NCI-H510A treated with DMSO at 0.1 percent for 48 hours (cell line): ENCODE measurements around the gene UGT1A4.

Experiments
- DNase-seq: peaks from one replicate; lab custom pipeline; 2025; lab: John Stamatoyannopoulos, UW

The UGT1A4 gene

DNA sequence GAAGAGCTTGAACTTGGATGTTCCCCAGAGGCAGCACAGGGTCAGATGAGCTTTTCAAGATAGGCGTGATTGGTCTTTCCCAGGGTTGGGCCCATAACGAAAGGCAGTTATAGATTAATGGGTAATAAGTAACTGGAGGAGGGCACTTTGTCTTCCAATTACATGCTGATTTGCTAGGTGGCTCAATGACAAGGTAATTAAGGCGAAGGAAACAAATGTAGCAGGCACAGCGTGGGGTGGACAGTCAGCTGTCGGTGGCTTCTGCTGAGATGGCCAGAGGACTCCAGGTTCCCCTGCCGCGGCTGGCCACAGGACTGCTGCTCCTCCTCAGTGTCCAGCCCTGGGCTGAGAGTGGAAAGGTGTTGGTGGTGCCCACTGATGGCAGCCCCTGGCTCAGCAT lies at the start of gene UGT1A4:
Gene UGT1A4 (plus strand): TSS at position 185 of the 400 bp plus-strand sequence. CDS start 85 bp downstream, at position 270.
- no peak for DNase-seq

DNA sequence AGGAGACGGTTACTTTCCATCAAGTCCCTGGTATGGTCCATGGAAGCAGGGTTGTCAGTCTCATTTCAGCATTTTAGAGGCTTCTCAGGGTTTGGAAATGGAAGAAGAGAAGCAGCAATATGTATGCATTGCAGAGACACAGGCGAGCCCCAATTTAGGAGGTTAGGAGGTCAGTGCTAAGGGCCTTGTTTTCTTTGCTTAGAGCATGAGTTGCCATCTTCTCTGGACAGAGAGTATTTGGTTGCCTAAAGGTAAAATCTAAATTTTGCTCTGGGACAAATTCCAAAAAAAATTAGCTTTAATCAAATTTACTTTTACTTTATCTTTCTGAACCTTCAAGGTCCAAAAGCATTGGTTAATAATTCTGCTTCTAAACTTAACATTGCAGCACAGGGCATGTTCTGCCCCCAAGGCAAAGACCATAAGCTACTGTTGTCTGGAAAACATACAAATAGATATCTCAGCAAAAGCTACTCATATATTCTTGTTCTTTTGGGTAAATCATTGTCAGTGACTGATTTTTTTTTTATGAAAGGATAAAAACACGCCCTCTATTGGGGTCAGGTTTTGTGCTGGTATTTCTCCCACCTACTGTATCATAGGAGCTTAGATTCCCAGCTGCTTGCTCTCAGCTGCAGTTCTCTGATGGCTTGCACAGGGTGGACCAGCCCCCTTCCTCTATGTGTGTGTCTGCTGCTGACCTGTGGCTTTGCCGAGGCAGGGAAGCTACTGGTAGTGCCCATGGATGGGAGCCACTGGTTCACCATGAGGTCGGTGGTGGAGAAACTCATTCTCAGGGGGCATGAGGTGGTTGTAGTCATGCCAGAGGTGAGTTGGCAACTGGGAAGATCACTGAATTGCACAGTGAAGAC lies 47.0 kb upstream of the UGT1A4 start, which contains the start of gene UGT1A9:
Gene UGT1A9 (plus strand): TSS at position 609 of the 872 bp plus-strand sequence. CDS start 37 bp downstream, at position 646.
- no peak for DNase-seq

DNA sequence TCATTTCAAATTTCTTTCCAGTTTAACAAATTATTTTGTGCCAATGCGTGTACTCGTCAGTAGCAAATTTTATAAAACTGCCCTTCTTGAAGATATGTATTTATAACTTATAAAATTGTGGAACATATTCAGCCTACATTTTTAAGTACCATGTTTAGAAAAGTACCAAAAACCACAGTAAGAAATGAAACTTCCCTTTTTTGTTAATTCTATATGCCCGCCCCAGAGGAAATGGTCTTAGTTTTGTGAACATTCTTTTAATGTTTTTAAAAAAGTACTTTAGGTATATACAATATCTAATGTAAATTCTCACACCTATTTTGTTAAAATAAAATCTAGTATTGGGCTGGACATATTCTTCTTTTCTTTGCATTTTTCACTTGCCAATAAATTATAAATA lies 45.6 kb upstream of the UGT1A4 start:
- DNase-seq, result no peak

DNA sequence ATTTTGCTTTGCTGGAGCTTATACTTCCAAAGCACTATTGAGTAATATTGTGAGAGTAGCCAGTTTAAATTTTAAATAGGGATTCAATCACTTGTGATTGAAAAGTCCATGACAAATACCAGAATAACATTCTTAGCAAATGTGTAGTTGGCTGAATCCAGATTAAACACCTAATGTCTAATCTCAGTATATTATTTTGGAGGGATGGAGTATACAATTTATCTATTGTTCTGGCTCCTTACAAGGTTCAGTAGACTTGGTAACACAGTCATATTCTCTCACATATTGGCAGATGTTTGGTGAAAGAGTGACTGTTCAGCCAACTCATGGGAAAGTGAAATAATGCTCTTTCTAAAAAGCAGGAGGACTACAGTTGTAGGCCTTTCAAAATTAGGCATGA lies 44.6 kb upstream of the UGT1A4 start:
- DNase-seq, result no peak

DNA sequence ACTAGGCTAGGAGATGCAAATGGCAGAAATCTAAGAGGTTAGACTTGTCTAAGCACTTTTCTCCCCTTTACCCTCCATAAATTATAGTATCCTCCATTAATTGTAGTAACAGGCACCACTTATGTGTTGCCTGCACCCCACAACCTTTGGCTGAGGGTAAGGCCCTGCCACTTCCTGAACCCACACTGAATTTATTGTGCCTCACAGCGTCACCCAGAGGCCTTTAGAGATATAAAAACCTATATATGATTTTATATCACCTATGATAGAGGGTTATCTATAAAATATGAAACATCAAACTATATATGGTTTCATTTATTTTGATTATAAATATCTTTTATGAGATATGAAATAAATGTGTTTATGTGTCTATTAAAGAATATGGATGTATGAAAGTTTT lies 44.2 kb upstream of the UGT1A4 start:
- no peak for DNase-seq

DNA sequence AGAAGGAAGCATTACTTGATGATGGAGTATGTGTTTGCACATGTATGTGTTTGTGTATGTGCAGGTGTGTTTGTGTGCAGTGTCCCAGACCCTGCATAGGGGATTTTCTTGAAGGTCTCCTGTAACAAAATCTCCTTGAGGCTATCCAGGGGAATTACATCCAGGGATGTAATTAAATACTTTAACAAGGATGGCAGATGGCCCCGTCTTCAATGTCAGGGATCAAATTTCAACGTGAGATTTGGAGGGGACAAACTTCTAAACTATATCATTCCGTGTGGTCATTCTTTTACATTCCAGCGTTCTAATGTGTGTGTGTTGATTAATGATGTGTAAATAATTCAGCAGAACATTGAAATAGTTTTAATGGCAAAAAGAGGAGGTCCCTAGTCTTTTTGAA lies 43.5 kb upstream of the UGT1A4 start:
- DNase-seq, result peak; percentile 10

DNA sequence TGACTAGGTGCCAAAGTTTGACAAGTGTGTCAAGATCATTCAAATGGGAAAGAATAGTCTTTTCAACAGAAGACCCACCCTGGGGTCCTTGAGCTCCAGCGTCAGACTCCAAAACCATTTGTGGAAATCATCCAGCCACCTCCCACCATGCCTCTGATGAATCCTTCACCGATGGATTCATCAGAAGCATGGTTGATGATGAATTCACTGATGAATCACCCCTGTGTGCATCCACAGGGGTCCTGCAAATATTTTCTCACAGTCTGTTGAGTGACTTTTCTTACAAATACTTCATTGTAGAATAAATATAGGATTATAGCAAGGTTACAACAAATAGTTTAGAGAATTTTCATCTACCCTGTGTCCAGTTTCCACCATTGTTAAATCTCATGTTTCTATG lies 42.5 kb upstream of the UGT1A4 start:
- DNase-seq, result no peak

DNA sequence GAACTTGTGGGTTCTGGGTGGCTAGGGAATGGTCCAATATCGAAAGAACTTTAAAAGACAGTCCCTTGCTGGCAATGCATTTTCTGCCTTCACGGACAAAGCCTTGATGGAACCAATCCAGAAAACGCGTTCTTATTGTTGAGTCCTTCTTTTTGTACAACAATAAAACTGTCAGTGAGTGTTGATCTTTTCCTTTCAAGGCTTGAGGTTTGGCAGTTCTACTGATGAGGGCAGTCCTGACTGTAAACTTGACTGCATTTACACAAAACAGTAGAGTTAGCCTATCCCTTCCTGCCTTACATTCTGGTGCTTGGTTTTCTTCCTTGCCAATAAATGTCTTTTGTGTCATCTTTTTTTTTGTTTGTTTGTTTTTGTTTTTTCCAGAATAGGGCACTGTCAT lies 39.3 kb upstream of the UGT1A4 start:
- no peak for DNase-seq

DNA sequence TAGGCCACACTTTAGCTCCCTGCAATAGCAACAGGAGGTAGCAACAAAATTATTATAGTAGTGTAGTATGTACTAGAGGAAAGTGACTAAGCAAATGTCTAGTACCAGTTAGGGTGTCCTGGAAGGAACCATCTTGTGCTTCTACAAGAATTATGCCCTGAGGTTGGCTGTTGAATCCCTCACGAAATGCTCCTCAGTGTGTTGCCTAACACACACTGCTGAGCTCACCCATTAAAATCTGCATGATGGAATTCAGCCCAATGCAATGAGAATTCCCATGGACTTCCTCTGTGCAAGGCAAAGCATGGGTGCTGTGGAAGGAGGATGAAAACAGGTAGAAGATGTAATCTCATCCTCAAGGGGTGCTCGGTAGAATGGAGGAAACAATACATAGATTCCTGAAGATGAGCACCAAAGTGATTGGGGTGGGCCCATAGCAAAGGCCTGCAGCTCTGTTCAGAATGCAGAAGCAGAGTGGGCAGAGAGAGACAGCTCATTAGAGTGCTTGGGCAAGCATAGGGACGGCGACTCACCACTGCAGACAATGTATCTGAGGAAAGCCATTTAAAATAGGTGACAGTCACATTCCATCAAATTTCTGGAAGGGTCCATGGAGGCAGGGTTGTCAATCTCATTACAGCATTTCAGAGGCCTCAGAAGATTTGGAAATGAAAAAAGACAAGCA lies 38.0 kb upstream of the UGT1A4 start:
- no peak for DNase-seq

DNA sequence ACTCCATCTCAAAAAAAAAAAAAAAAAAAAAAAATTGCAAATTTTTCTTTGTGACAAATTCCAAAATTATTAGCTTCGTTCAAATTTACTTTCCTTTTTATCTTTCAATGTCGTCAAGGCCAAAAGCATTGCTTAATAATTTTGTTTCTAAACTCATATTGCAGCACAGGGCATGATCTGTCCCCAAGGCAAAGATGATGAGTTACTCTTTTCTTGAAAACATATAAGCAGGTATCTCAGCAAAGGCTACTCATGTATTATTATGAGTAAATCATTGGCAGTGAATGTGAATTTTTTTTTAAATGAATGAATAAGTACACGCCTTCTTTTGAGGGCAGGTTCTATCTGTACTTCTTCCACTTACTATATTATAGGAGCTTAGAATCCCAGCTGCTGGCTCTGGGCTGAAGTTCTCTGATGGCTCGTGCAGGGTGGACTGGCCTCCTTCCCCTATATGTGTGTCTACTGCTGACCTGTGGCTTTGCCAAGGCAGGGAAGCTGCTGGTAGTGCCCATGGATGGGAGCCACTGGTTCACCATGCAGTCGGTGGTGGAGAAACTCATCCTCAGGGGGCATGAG lies 36.9 kb upstream of the UGT1A4 start, which contains the start of gene UGT1A7:
Gene UGT1A7 (plus strand): TSS at position 381 of the 579 bp plus-strand sequence. CDS start 37 bp downstream, at position 418.
- no peak for DNase-seq

DNA sequence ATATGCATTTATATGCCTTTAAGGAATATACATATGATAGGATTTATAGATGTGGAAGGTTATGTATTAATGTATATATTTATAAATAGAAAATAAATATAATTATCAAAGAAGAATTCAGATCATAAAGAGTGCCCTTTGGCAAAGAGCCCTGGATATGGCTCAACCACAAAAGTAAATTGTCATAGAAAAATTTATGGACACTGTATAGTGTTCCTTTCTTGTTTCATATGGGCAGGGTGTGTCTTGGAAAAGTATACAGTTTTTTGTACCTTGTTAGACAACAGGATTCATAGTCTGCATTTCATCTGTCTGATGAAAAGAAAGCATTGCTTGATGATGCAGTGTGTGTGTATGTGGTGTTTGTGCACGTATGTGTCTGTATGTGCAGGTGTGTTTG lies 33.9 kb upstream of the UGT1A4 start:
- no peak for DNase-seq

DNA sequence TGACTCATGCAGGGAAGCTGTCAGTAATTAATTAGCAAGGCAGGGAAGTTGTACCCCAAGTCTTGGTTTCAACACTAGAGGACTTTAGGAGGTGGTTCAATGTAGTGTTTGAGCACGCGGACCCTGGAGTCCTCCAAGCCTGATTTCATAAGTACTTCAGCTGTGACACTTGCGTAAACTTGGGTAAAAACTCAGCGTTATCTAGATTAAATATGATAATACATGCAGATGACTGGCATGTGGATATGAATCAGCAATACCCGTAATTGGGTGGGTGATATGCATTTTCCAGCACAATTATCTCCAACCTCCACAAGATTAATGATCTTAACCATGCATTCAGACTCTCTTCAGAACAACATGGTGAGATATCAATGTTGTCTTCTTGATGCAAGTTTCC lies 31.6 kb upstream of the UGT1A4 start:
- DNase-seq, result no peak

DNA sequence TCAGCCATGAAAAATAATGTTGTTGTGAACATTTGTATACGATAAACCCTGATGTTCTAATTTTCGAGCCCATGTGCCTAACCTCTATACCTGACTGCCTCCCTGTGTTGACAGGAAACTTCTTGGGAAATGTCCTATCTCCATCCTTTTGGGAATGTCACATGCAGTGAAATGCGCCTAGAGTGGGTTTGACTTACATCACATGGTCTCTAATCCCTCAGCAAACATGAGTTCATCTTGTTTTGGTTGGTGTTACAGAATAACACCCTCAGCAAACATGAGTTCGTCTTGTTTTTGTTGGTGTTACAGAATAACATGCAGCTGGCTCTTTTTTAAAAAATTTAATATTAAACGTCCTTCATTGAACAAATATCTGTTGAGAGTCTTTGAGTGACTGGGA lies 30.2 kb upstream of the UGT1A4 start:
- no peak for DNase-seq

DNA sequence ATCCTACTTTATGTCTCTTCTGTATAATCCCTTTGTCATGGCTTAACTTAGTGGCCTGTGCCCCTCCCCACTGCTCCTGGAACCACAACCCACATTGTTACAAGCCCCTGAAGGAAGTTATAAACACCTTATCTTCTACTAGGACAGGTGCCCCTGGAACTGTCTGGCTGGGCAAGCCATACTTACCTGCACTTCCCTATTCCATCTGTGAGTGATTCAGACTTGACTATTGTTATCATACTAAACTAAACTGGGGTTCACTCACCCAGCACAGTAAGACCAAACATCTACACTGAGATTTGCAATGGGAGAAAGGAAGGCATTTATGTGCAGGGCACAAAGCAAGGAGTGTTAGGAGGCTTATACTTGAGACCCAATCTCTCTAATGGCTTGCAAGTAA lies 29.5 kb upstream of the UGT1A4 start:
- DNase-seq, result no peak

DNA sequence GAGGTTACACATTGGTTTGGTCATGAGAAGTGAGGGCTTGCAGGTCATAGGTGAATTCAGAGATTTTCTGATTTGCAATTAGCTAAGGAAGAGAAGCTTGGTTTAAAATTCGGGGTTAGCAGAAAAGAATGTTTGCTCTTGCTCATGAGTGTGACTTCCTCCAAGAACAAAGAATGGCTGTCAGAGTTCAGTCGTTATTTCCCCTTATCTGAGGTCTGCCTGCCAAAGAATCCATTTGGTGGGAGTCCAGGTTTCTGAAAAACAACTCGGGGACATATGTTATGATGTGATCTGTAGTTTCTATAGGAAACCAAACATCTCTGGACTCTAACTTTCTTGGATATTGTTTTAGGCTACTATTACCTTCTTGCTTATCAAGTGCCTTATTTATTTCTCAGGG lies 29.0 kb upstream of the UGT1A4 start:
- no peak for DNase-seq

DNA sequence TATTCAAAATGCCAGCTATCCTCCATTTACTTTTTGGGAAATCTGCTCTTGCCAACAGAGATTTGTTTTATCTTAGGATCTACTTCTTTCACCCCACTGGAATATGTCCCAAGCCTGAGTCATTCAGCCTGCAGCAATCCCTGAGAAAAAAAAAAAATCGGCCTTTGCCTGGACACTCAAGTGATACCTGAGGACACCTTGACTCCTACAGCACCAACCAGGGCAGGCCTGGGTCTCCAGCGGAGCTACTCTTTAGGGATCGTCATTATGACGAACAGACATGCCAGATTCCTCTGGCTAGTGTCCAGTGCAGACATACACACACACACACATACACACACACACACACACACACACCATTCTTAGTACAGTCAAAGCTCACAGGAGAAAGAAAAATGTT lies 28.1 kb upstream of the UGT1A4 start:
- no peak for DNase-seq

DNA sequence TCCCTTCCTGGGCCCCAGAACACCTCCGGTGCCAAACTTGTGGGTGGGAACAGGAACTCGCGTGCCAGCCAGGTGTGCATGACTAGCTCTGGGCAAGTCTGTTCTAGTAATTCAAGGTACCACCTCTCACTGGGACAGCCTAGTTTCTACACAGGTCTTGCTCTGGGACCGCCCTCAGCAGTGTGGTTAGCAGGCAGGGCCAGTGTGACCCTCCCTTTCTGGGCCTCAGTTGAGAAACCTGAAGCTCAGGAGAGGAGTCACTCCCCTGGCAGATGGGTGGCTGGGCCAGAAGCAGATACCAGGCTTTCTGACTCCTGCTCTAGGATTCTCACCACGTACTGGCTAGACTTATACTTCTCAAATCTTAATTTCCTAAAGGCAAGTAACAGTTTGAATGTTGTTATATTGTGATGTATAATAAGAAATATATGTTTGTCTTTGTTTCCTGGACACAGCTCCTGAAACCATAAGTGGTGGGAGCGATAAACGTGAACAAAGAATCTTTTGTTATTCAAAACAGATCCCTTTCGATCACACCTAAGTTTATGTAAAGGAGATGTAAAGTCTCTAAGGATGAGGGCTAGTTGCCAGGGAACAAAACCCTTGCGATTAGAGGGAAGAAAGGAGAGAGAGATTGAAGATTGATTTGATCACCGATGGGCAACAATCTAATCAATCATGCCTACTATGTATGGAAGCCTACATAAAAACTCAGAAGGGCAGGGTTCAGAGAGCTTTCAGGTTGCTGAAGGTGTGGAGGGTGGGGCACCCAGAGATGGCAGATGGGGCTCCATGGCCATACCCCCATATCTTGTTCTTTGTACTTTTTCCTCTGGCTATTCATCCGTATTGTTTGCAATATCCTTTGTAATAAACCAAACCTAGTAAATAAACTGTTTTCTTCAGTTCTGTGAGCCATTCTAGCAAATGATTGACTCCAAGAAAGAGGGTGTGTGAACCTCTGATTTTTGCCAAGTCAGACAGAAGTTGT lies 26.8 kb upstream of the UGT1A4 start:
- DNase-seq, result no peak

DNA sequence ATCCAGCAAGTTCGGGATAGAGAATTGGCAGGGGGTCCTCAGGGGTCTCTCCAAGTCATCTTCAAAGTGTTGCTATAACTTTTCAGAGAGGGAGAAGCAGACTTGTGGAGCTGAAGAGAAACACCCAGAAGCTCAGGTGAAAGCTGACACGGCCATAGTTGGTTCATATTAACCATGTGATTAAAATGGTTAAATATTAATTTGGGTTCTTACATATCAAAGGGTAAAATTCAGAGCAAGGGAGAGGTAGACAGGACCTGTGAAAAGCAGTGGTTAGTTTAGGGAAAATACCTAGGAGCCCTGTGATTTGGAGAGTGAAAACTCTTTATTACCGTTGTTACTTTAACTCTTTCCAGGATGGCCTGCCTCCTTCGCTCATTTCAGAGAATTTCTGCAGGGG lies 25.9 kb upstream of the UGT1A4 start, which contains the start of gene UGT1A6:
Gene UGT1A6 (plus strand): TSS at position 243 of the 400 bp plus-strand sequence. CDS start 115 bp downstream, at position 358.
- DNase-seq, result no peak

DNA sequence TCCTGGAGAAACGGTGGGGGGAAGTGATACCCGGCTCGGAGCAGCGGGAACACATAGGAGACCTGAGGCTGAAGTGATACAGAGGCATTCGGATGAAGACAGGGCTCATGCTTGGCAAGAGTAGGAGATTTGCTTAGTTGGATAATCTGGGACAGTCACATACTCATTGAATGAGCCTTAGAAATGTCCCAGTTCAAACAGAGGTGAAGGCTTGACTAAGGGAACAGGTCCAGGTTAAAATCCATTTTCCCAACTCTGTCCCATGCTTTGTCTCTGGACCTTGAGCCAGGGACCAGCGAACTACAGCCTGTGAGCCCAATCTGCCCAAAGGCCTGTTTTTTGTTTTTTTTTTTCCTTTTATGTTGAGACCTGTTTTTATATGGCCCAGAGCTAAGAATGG lies 24.6 kb upstream of the UGT1A4 start:
- DNase-seq, result no peak

DNA sequence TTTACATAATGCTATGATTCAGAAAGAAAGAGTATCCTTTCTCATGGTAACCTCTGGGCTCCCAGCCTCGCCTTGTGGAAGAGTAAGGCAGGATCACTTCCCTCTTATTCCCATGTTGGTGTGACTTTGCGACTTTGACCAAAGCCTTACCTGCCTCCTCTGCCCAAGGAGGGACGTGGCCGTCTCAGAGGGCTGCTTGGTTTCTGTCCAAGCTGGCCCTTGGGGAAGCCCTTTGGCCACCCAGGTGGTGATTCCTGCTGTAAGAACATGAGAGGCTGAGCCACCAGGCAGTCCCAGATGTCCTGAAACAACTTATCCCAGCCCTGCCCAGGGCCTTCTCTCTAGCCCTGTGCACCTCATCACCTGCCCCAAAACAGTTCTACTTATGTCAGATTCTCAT lies 19.8 kb upstream of the UGT1A4 start:
- DNase-seq, result no peak

DNA sequence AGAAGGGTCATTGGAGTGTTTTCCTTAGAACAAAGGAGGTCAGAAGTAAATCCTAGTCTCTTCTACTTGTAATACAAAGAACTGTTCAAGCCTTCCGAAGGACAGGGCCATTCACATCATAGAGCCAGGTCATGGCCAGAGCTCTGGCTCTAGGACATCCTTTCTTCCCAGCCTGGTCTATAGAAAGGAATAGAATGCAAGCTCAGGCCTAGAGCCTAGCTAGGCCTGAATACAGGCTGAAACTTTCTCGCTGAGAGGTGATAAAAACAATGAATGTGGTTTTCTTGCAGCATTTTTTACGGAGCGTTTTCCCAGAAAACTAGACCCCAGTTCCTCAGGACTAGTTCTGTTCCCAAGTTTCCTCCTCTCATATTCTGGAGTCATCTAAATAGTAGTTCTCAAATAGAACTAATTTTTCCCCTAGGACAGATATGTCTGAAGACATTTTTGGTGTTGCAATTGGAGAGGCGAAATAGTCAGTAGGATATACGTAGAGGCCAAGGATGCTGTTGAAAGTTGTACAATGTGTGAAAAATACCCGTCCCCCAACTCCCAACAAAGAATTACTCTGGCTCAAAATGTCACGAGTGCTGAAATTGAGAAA lies 19.0 kb upstream of the UGT1A4 start:
- no peak for DNase-seq
